Mesendoderm (in vitro differentiated cells): ENCODE data around the gene PTPN6.

ENCODE experiments used
- DNase-seq: peaks from one replicate; pipeline ENCODE4 v3.0.0; 2013
- H2AK5ac ChIP-seq: 2 replicates; pipeline ENCODE4 v1.6.1; 2013; ENCODE audit warnings: low read length, inconsistent platforms
- H2BK120ac ChIP-seq: 2 replicates; pipeline ENCODE4 v1.6.1; 2013; ENCODE audit warnings: low read depth, mild to moderate bottlenecking, low read length, moderate library complexity, mixed read lengths
- H2BK15ac ChIP-seq: replicated peaks from 2 replicates; pipeline ENCODE4 v1.6.1; 2013; ENCODE audit warnings: low read depth, mild to moderate bottlenecking, moderate library complexity
- H2BK5ac ChIP-seq: 2 replicates; pipeline ENCODE4 v1.6.1; 2013; ENCODE audit warnings: low read length, inconsistent platforms
- H3K18ac ChIP-seq: 2 replicates; pipeline ENCODE4 v1.6.1; 2013; ENCODE audit warnings: mild to moderate bottlenecking, low read length, mixed read lengths
- H3K23ac ChIP-seq: one replicate; pipeline ENCODE4 v1.6.1; 2013; ENCODE audit warnings: low read length
- H3K27ac ChIP-seq: 2 replicates; pipeline ENCODE4 v1.5.1; 2013; ENCODE audit warnings: low read depth, mild to moderate bottlenecking, inconsistent platforms, low read length, moderate library complexity
- H3K27me3 ChIP-seq: 2 replicates; pipeline ENCODE4 v1.6.1; 2013; ENCODE audit warnings: low read length, control low read depth, mild to moderate bottlenecking, inconsistent platforms; ENCODE audit not compliant: insufficient read depth, poor library complexity
- H3K36me3 ChIP-seq: 2 replicates; pipeline ENCODE4 v1.6.1; 2013; ENCODE audit warnings: low read length, inconsistent platforms; ENCODE audit not compliant: control insufficient read depth, insufficient read depth
- H3K4ac ChIP-seq: one replicate; pipeline ENCODE4 v1.6.1; 2013; ENCODE audit warnings: low read depth, mild to moderate bottlenecking, low read length, moderate library complexity
- H3K4me1 ChIP-seq: 2 replicates; pipeline ENCODE4 v1.6.1; 2013; ENCODE audit warnings: low read depth, low read length, inconsistent platforms; ENCODE audit not compliant: control insufficient read depth
- H3K4me2 ChIP-seq: 2 replicates; pipeline ENCODE4 v1.6.1; 2013; ENCODE audit warnings: low read length
- H3K4me3 ChIP-seq: 2 replicates; pipeline ENCODE4 v1.5.1; 2013; ENCODE audit warnings: mild to moderate bottlenecking, low read length
- H3K56ac ChIP-seq: one replicate; pipeline ENCODE4 v1.6.1; 2013; ENCODE audit warnings: low read length
- H3K79me1 ChIP-seq: 2 replicates; pipeline ENCODE4 v1.6.1; 2013; ENCODE audit warnings: low read length, inconsistent platforms
- H3K79me2 ChIP-seq: 2 replicates; pipeline ENCODE4 v1.6.1; 2013; ENCODE audit warnings: mild to moderate bottlenecking, low read length; ENCODE audit not compliant: control insufficient read depth, insufficient read depth
- H3K9ac ChIP-seq: 2 replicates; pipeline ENCODE4 v1.6.1; 2013; ENCODE audit warnings: low read length, inconsistent platforms
- H4K5ac ChIP-seq: one replicate; pipeline ENCODE4 v1.6.1; 2013; ENCODE audit warnings: low read length
- H4K8ac ChIP-seq: one replicate; pipeline ENCODE4 v1.6.1; 2013; ENCODE audit warnings: low read depth, mild to moderate bottlenecking, control low read depth, low read length, moderate library complexity
- WGBS: extraction: QIAGEN DNeasy Blood & Tissue Kit; methylation state at CpG from one replicate; pipeline ENCODE4 v1.1.7; 2013; ENCODE audit warnings: low lambda C conversion rate, missing lambda C conversion rate; ENCODE audit not compliant: insufficient coverage; ENCODE audit errors: extremely low coverage; 5-methylcytosine and 5-hydroxymethylcytosine counted together

PTPN6 gene

DNA sequence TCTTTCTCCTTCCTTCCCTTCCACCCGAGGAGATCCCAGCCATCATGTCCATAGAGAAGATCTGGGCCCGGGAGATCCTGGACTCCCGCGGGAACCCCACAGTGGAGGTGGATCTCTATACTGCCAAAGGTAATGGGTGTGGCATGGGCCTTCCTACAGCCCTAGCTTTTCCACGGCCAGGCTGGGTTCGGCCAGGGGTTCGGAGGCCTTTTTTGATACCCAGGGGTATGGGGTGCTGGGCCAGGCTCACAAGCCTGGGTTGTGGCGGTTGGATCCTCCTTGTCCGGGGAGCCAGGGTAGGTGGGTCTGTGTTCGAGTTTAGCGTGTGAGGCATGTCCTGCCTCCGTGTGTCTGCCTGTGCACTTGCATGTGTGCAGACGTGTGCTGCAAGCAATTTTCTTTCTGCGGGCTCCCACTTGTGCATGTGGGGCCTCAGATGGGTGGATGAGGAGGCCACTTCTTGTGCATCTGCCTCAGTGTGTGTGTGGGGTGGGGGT is 35.3 kb upstream of the PTPN6 start:
- no peak overlapping the region for H3K27ac ChIP-seq
- H3K23ac ChIP-seq, result no peak overlapping the region
- no peak overlapping the region for H2BK15ac ChIP-seq
- H3K18ac ChIP-seq, result no peak overlapping the region
- H3K36me3 ChIP-seq, result peaks cover 2% of the 10 kb centered on the region
- peaks cover 5% of the 10 kb centered on the region for H3K4me1 ChIP-seq
- H3K56ac ChIP-seq, result peak overlapping the region; percentile 80
- H3K9ac ChIP-seq, result peak overlapping the region; percentile 56
- no peak overlapping the region for H4K5ac ChIP-seq
- peak overlapping the region; percentile 35 for H3K4me2 ChIP-seq
- no peaks in the 10 kb centered on the region for H3K27me3 ChIP-seq
- H3K4ac ChIP-seq, result peak overlapping the region; percentile 79
- no peak for DNase-seq
- H2BK5ac ChIP-seq, result peak overlapping the region; percentile 30
- peak overlapping the region; percentile 87 for H2AK5ac ChIP-seq
- no CpG with 5 or more reads among the region's 14 CpGs for WGBS
- no peak overlapping the region for H4K8ac ChIP-seq
- H3K79me2 ChIP-seq, result no peaks in the 10 kb centered on the region
- no peak overlapping the region for H2BK120ac ChIP-seq
- H3K79me1 ChIP-seq, result peaks cover 3% of the 10 kb centered on the region
- H3K4me3 ChIP-seq, result no peak overlapping the region

- no CpG with 5 or more reads among the region's 11 CpGs for WGBS
- DNase-seq, result no peak
- Histone ChIP-seq H3K27ac (no peak overlapping the region), H3K4me2 (no peak overlapping the region), H3K4me3 (no peak overlapping the region), H2AK5ac (no peak overlapping the region), H2BK120ac (no peak overlapping the region), H3K79me1 (peaks cover 3% of the 10 kb centered on the region), H3K27me3 (no peaks in the 10 kb centered on the region), H3K23ac (no peak overlapping the region), H2BK15ac (no peak overlapping the region), H4K5ac (no peak overlapping the region), H3K18ac (no peak overlapping the region), H3K4me1 (peaks cover 5% of the 10 kb centered on the region), H3K36me3 (peaks cover 2% of the 10 kb centered on the region), H3K79me2 (no peaks in the 10 kb centered on the region), H3K56ac (peak overlapping the region; percentile 80), H2BK5ac (no peak overlapping the region), H4K8ac (no peak overlapping the region), H3K4ac (no peak overlapping the region), H3K9ac (peak overlapping the region; percentile 17)
Observed at GRCh38 chr12:6916426-6917200, 34.5 kb upstream of the PTPN6 start.

DNA sequence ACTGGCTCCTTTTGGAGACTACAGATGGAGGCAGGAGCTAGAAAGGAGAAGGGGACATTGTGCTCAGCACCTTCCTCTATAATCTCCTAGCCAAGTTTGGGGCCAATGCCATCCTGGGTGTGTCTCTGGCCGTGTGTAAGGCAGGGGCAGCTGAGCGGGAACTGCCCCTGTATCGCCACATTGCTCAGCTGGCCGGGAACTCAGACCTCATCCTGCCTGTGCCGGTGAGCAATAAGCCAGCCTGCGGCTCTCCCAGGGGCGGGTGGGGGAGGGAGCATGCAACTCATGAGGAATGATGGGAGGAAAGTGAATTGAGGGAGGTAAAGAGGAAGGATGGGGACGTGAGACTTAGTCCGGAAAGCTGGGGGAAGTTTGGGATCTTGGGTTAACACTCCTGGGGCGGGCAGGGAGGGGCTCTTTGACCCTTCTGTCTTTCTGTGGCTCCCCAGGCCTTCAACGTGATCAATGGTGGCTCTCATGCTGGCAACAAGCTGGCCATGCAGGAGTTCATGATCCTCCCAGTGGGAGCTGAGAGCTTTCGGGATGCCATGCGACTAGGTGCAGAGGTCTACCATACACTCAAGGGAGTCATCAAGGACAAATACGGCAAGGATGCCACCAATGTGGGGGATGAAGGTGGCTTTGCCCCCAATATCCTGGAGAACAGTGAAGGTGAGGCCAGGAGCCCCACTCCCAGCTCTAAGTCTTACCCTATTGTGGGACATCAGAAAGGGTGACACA is 33.5 kb upstream of the PTPN6 start:
- H2BK120ac ChIP-seq, result no peak overlapping the region
- no peak overlapping the region for H2AK5ac ChIP-seq
- H3K27ac ChIP-seq, result no peak overlapping the region
- H2BK15ac ChIP-seq, result no peak overlapping the region
- no peak overlapping the region for H3K4me3 ChIP-seq
- DNase-seq, result peak; percentile 72
- no peak overlapping the region for H4K8ac ChIP-seq
- H3K27me3 ChIP-seq, result no peaks in the 10 kb centered on the region
- peaks cover 5% of the 10 kb centered on the region for H3K4me1 ChIP-seq
- H3K18ac ChIP-seq, result no peak overlapping the region
- no peak overlapping the region for H3K4ac ChIP-seq
- H4K5ac ChIP-seq, result no peak overlapping the region
- H2BK5ac ChIP-seq, result no peak overlapping the region
- no peak overlapping the region for H3K23ac ChIP-seq
- peaks cover 2% of the 10 kb centered on the region for H3K36me3 ChIP-seq
- H3K9ac ChIP-seq, result no peak overlapping the region
- no peaks in the 10 kb centered on the region for H3K79me2 ChIP-seq
- WGBS, result no CpG with 5 or more reads among the region's 14 CpGs
- peaks cover 3% of the 10 kb centered on the region for H3K79me1 ChIP-seq
- H3K56ac ChIP-seq, result peak overlapping the region; percentile 9
- no peak overlapping the region for H3K4me2 ChIP-seq

GRCh38 chr12:6919588-6919987 is 31.6 kb upstream of the PTPN6 start:
- no peak overlapping the region for H3K4me3 ChIP-seq
- H2BK5ac ChIP-seq, result no peak overlapping the region
- no peak overlapping the region for H3K4me2 ChIP-seq
- no peak for DNase-seq
- H2BK120ac ChIP-seq, result no peak overlapping the region
- no peaks in the 10 kb centered on the region for H3K79me2 ChIP-seq
- H3K4ac ChIP-seq, result no peak overlapping the region
- H3K18ac ChIP-seq, result no peak overlapping the region
- no peak overlapping the region for H3K56ac ChIP-seq
- no peak overlapping the region for H2BK15ac ChIP-seq
- H4K8ac ChIP-seq, result no peak overlapping the region
- peaks cover 2% of the 10 kb centered on the region for H3K36me3 ChIP-seq
- no peak overlapping the region for H3K23ac ChIP-seq
- H2AK5ac ChIP-seq, result no peak overlapping the region
- H3K27me3 ChIP-seq, result no peaks in the 10 kb centered on the region
- peaks cover 6% of the 10 kb centered on the region for H3K4me1 ChIP-seq
- no peak overlapping the region for H3K9ac ChIP-seq
- no CpG with 5 or more reads among the region's 7 CpGs for WGBS
- H3K79me1 ChIP-seq, result peaks cover 3% of the 10 kb centered on the region
- H4K5ac ChIP-seq, result no peak overlapping the region
- no peak overlapping the region for H3K27ac ChIP-seq

DNA sequence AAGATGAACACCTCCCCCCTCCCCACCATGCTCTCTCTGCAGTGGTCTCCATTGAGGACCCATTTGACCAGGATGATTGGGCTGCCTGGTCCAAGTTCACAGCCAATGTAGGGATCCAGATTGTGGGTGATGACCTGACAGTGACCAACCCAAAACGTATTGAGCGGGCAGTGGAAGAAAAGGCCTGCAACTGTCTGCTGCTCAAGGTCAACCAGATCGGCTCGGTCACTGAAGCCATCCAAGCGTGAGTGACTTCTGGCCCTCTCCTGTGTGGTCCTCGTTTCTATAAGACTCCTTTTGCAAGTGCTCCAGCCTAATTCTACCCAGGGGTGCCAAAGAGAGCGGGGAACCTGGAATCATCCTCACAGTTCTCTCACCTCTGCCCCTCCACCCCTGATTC is 29.6 kb upstream of the PTPN6 start:
- Histone ChIP-seq H3K23ac (no peak overlapping the region), H3K4ac (no peak overlapping the region)
- WGBS, result no CpG with 5 or more reads among the region's 7 CpGs

More for the DNA sequence above, 29.6 kb upstream of the PTPN6 start:
- no peaks in the 10 kb centered on the region for H3K79me2 ChIP-seq
- H2BK5ac ChIP-seq, result no peak overlapping the region
- no peak overlapping the region for H2BK15ac ChIP-seq
- no peak for DNase-seq
- H3K56ac ChIP-seq, result no peak overlapping the region
- H4K5ac ChIP-seq, result no peak overlapping the region
- no peak overlapping the region for H3K4me3 ChIP-seq
- H2BK120ac ChIP-seq, result no peak overlapping the region
- H3K18ac ChIP-seq, result no peak overlapping the region
- H3K4me1 ChIP-seq, result peaks cover 11% of the 10 kb centered on the region
- no peaks in the 10 kb centered on the region for H3K79me1 ChIP-seq
- H3K4me2 ChIP-seq, result no peak overlapping the region
- peaks cover 2% of the 10 kb centered on the region for H3K36me3 ChIP-seq
- no peak overlapping the region for H2AK5ac ChIP-seq
- no peak overlapping the region for H4K8ac ChIP-seq
- no peaks in the 10 kb centered on the region for H3K27me3 ChIP-seq
- no peak overlapping the region for H3K9ac ChIP-seq
- no peak overlapping the region for H3K27ac ChIP-seq
